Thyroid gland (tissue), 4 donors: ENCODE measurements around the gene SERPINB5. TPM values are rescaled to one million over a fixed set of nuclear protein-coding genes. Genes with fewer than 3 reads are reported as not detected.

Experiments
- DNase-seq, 2 donors: peaks; one replicate each; pipeline ENCODE4 v3.0.0-alpha.2; 2019
- H3K27ac ChIP-seq, 3 donors: fragments of 200-600 bp; sonication (generic); 1 replicate in 2 of 3; 2 replicates in 1 of 3; pipeline ENCODE4 v1.5.1; 2016 to 2019; ENCODE audit warnings: mild to moderate bottlenecking in 1 of 3, moderate library complexity in 1 of 3
- H3K27me3 ChIP-seq: fragments of 200-600 bp; sonication (generic); one replicate; pipeline ENCODE4 v1.5.1; 2019
- H3K36me3 ChIP-seq, 2 donors: fragments of 200-600 bp; sonication (generic); one replicate each; pipeline ENCODE4 v1.5.1; 2016 to 2019
- H3K4me1 ChIP-seq, 2 donors: fragments of 200-600 bp; sonication (generic); one replicate each; pipeline ENCODE4 v1.5.1; 2017 to 2019
- H3K4me3 ChIP-seq, 3 donors: fragments of 200-600 bp; sonication (generic); replicated peaks in 1 of 3; 1 replicate in 2 of 3; 2 replicates in 1 of 3; pipeline ENCODE4 v1.5.1; 2016; ENCODE audit warnings: mild to moderate bottlenecking in 1 of 3
- H3K9me3 ChIP-seq: fragments of 200-600 bp; sonication (generic); one replicate; pipeline ENCODE4 v1.5.1; 2017
- POLR2A ChIP-seq, 2 donors: fragments of 450-650 bp; IDR thresholded peaks; one replicate each; pipeline ENCODE4 v1.6.1; 2017; ENCODE audit warnings: antibody characterized with exemption in 2 of 2, mild to moderate bottlenecking in 2 of 2, moderate library complexity in 1 of 2
- WGBS, 2 donors: methylation state at CpG; one replicate each; pipeline ENCODE4 v1.1.5; 2017; 5-methylcytosine and 5-hydroxymethylcytosine counted together
- intact Hi-C: fragments of 100-400 bp; cut with DNase I; formaldehyde crosslinking; loops from one replicate; pipeline ENCODE4 v1.15.1; 2023
- total RNA-seq, 4 donors: library from RNA; depleted of rRNA; stranded (reverse); fragments of >200 nt; gene quantifications; one replicate each; pipeline ENCODE4 v1.2.3, GENCODE V29; 2016
- TF ChIP-seq, protein P1 (sequence below), 6 experiments: fragments of 200-600 bp in 3 of 6; fragments of 450-650 bp in 3 of 6; sonication (generic) in 3 of 6; IDR thresholded peaks; one replicate each; pipeline ENCODE4 v1.5.1; 2016 to 2019; ENCODE audit warnings: antibody characterized with exemption in 6 of 6, mild to moderate bottlenecking in 2 of 6, inconsistent platforms in 1 of 6, moderate library complexity in 1 of 6

Gene SERPINB5
- total RNA-seq, 4 donors from 2014 or later = not detected

DNA sequence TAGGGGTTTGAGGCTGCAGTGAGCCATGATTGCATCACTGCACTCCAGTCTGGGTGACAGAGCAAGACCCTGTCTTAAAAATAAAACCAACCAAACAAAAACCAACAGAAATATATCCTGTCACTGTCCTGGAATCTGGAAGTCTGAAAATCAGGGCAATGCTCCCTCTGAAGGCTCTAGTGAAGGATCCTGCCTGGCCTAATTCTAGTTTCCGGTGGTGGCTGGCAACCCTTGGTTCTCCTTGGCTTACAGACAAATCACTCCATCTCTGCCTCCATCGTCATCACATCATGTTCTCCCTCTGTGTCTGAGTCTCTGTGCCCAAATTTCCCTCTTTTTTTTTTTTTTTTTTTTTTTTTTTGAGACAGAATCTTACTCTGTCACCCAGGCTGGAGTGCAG is 38.6 kb upstream of the SERPINB5 start:
- 71 to 85% methylated on average over 2 of the region's 2 CpGs for WGBS, 2 donors
- TF ChIP-seq, protein P1, sequence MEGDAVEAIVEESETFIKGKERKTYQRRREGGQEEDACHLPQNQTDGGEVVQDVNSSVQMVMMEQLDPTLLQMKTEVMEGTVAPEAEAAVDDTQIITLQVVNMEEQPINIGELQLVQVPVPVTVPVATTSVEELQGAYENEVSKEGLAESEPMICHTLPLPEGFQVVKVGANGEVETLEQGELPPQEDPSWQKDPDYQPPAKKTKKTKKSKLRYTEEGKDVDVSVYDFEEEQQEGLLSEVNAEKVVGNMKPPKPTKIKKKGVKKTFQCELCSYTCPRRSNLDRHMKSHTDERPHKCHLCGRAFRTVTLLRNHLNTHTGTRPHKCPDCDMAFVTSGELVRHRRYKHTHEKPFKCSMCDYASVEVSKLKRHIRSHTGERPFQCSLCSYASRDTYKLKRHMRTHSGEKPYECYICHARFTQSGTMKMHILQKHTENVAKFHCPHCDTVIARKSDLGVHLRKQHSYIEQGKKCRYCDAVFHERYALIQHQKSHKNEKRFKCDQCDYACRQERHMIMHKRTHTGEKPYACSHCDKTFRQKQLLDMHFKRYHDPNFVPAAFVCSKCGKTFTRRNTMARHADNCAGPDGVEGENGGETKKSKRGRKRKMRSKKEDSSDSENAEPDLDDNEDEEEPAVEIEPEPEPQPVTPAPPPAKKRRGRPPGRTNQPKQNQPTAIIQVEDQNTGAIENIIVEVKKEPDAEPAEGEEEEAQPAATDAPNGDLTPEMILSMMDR (IDR thresholded peaks at IDR 0.05) = no peak
- TF ChIP-seq POLR2A (IDR thresholded peaks at IDR 0.05) = no peak
- DNase-seq = no peak
- no peaks in the 10 kb centered on the region for H3K36me3 ChIP-seq
- H3K9me3 ChIP-seq = no peaks in the 10 kb centered on the region
- no peaks in the 10 kb centered on the region for H3K27me3 ChIP-seq
- intact Hi-C loops = loop anchor here (10.0 kb wide), 1 partner anchor 313 kb away; no protein-coding TSS in a partner anchor
- H3K4me1 ChIP-seq = peaks cover 0 to 8% of the 10 kb centered on the region in 2 donors
- no peak overlapping the region for H3K4me3 ChIP-seq
- no peak overlapping the region for H3K27ac ChIP-seq

DNA sequence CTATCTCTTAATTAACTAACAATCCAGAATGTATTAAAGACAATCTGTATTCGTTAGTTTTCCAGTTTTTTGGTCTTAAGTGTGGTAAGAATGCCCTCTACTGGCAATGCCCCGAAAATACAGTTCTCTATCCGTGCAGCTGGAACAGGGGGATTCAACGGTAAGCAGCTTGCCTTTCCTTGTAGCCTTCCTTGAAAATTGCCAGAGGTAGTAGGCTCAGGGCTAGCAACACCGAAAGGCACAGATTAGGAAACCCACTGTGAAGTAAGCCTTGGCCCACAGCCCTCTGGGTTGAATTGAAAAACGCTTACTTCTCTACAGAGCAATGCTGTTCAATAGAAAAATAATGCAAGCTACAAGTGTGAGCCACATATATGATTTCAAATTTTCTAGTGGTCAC is 37.4 kb upstream of the SERPINB5 start:
- peak; percentile 30 to 37 for DNase-seq
- 3 to 6% methylated on average over 6 of the region's 6 CpGs for WGBS, 2 donors
- Histone ChIP-seq H3K27ac (no peak overlapping the region), H3K4me3 (no peak overlapping the region), H3K36me3 (no peaks in the 10 kb centered on the region), H3K4me1 (peaks cover 0 to 8% of the 10 kb centered on the region in 2 donors), H3K27me3 (no peaks in the 10 kb centered on the region), H3K9me3 (no peaks in the 10 kb centered on the region)
- TF ChIP-seq, protein P1 (IDR thresholded peaks at IDR 0.05) = peak; percentile 33 to 89 (median 76)
- no peak for TF ChIP-seq POLR2A (IDR thresholded peaks at IDR 0.05)
- intact Hi-C loops = loop anchor here (10.0 kb wide), 1 partner anchor 315 kb away; no protein-coding TSS in a partner anchor

GRCh38 chr18:63440219-63440618 is 36.5 kb upstream of the SERPINB5 start:
- peak; percentile 94 to 96 for DNase-seq
- H3K4me1 ChIP-seq = peaks cover 0 to 8% of the 10 kb centered on the region in 2 donors
- H3K27ac ChIP-seq = no peak overlapping the region
- intact Hi-C loops = loop anchor here (10.0 kb wide), 1 partner anchor 425 kb away; no protein-coding TSS in a partner anchor
- WGBS, 2 donors = 4 to 17% methylated on average over 1 of the region's 1 CpG
- no peak overlapping the region for H3K4me3 ChIP-seq
- H3K27me3 ChIP-seq = no peaks in the 10 kb centered on the region
- H3K9me3 ChIP-seq = no peaks in the 10 kb centered on the region
- no peaks in the 10 kb centered on the region for H3K36me3 ChIP-seq
- TF ChIP-seq, protein P1 (IDR thresholded peaks at IDR 0.05) = no peak
- no peak for TF ChIP-seq POLR2A (IDR thresholded peaks at IDR 0.05)

- peak overlapping the region in 1 of 3 donors; percentile 35 for H3K27ac ChIP-seq
- no peaks in the 10 kb centered on the region for H3K9me3 ChIP-seq
- H3K4me3 ChIP-seq = no peak overlapping the region
- peaks cover 0 to 8% of the 10 kb centered on the region in 2 donors for H3K4me1 ChIP-seq
- DNase-seq = no peak
- no peak for TF ChIP-seq POLR2A (IDR thresholded peaks at IDR 0.05)
- H3K36me3 ChIP-seq = no peaks in the 10 kb centered on the region
- intact Hi-C loops = loop anchor here (10.0 kb wide), 1 partner anchor 426 kb away; no protein-coding TSS in a partner anchor
- no peaks in the 10 kb centered on the region for H3K27me3 ChIP-seq
- 84 to 85% methylated on average over 5 of the region's 5 CpGs for WGBS, 2 donors
Measured at GRCh38 chr18:63440881-63441280, 35.9 kb upstream of the SERPINB5 start.

DNA sequence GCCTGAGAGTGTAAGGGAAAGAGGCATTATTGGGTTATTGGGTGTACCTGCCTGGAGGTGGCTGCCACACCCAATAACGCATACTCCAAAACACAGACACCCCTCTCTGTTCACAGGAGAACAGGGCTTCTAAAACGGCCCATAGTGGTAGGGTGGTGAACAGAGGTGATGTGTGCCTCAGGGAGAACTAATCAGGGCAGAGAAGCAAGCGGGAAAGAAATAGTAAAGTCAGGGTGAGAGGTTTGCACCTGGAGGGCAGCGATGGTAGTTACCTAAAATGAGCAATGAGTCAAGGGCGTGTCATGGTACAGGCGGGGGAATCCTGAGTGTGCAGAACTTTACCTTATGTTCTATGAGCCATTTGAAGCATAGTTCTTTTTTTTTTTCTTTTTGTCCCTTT is 32.9 kb upstream of the SERPINB5 start:
- no peak for DNase-seq
- TF ChIP-seq POLR2A (IDR thresholded peaks at IDR 0.05) = no peak
- TF ChIP-seq, protein P1 (IDR thresholded peaks at IDR 0.05) = no peak
- no peak overlapping the region for H3K27ac ChIP-seq
- intact Hi-C loops = loop anchor here (10.0 kb wide), 1 partner anchor 429 kb away; no protein-coding TSS in a partner anchor
- no peaks in the 10 kb centered on the region for H3K27me3 ChIP-seq
- no peaks in the 10 kb centered on the region for H3K36me3 ChIP-seq
- H3K9me3 ChIP-seq = no peaks in the 10 kb centered on the region
- H3K4me3 ChIP-seq = no peak overlapping the region
- 96% methylated on average over 6 of the region's 6 CpGs for WGBS, 2 donors
- peaks cover 0 to 8% of the 10 kb centered on the region in 2 donors for H3K4me1 ChIP-seq
